ENCODE data around the gene ZNF189.

DNA sequence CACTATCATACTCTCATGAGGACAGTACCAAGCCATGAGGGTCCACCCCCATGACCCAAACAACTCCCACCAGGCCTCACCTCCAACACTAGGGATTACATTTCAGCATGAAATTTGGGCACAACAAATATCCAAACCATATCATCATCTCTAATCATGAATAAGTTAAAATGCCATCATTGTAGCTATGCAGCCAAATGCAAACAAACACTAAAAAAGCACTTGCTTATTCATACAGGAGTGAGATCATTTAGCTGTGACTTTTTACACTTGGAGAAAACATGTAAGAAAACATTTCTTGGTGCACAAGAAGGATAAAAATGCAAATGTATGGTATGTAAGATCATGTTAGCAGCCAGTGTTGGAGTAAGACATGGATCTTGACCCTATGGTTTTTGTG, 38.0 kb upstream of the ZNF189 start:
- TF ChIP-seq POLR2A (IDR thresholded peaks at IDR 0.05; ENCODE audit: low read depth, low read length) (no peak), POLR2AphosphoS5 (IDR thresholded peaks at IDR 0.05; ENCODE audit: low read depth, low read length) (no peak), SPI1 (IDR thresholded peaks at IDR 0.05; ENCODE audit: low read depth, low read length) (no peak), PAX5 (IDR thresholded peaks at IDR 0.05; ENCODE audit: insufficient read depth, low read length, severe bottlenecking) (no peak), TAF1 (IDR thresholded peaks at IDR 0.05; ENCODE audit: low read depth, low read length) (no peak), POU2F2 (IDR thresholded peaks at IDR 0.05; ENCODE audit: low read depth, low read length) (no peak)

Data from GM12891 (cell line).